GM12875 (cell line): ENCODE measurements around the gene CLEC16A.
A peak's percentile ranks its signal among the peaks of the same experiment; 100 is the strongest.
"Not testable (repeated sequence)": the region's sequence is repeated elsewhere in the genome, so short reads cannot be mapped to it uniquely, and the experiment has no call there.

Source experiments
- H3K4me3 ChIP-seq: one replicate; pipeline ENCODE4 v1.5.1; 2011; ENCODE audit warnings: low read depth, low read length, control low read depth
- CTCF ChIP-seq: IDR thresholded peaks from 2 replicates; pipeline ENCODE4 v1.5.1; 2011; ENCODE audit warnings: low read depth, mild to moderate bottlenecking, control low read depth, inconsistent platforms, low read length, moderate library complexity, borderline replicate concordance; ENCODE audit not compliant: insufficient read depth

Gene CLEC16A

DNA sequence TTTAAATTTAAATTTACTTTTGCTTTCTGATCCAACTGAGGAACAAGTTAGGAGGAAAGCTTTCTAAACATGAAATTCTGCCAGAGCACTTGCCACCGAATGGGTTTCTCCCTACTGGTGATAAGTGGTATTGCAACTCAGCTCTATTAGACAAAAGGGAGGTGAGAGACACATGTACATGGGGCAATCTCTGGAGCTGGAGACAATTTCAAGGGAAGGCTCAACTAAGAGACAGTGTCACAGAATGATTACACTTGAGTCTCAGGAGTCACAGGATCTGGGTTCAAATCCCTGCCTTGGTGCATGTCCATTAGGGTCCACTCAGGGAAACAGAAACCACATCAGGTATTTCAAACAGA, 274.2 kb downstream of the CLEC16A start:
- no peak overlapping the region for H3K4me3 ChIP-seq

GRCh38 chr16:11219178-11219577, 274.8 kb downstream of the CLEC16A start:
- TF ChIP-seq CTCF = no peak
- no peak overlapping the region for H3K4me3 ChIP-seq

More for the DNA sequence above, 274.2 kb downstream of the CLEC16A start:
- TF ChIP-seq CTCF = peak; percentile 62; the same call in 1 of the 2 replicates

DNA sequence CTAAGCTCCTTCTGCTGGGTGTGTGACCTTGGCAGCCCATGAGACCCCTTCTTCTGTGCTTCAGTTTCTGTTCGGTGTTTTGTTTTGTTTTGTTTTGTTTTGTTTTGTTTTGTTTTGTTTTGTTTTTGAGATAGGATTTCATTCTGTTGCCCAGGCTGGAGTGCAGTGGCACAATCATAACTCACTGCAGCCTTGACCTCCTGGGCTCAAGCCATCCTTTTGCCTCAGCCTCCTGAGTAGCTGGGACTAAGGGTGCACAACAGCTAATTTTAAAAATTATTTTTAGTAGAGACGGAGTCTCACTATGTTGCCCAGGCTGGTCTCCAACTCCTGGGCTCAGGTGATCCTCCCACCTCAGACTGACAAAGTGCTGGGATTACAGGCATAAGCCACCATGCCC, 276.1 kb downstream of the CLEC16A start:
- H3K4me3 ChIP-seq = not testable (repeated sequence)

- TF ChIP-seq CTCF = no peak
- H3K4me3 ChIP-seq = no peak overlapping the region
These were observed 279.9 kb downstream of the CLEC16A start for GRCh38 chr16:11224096-11224893.

DNA sequence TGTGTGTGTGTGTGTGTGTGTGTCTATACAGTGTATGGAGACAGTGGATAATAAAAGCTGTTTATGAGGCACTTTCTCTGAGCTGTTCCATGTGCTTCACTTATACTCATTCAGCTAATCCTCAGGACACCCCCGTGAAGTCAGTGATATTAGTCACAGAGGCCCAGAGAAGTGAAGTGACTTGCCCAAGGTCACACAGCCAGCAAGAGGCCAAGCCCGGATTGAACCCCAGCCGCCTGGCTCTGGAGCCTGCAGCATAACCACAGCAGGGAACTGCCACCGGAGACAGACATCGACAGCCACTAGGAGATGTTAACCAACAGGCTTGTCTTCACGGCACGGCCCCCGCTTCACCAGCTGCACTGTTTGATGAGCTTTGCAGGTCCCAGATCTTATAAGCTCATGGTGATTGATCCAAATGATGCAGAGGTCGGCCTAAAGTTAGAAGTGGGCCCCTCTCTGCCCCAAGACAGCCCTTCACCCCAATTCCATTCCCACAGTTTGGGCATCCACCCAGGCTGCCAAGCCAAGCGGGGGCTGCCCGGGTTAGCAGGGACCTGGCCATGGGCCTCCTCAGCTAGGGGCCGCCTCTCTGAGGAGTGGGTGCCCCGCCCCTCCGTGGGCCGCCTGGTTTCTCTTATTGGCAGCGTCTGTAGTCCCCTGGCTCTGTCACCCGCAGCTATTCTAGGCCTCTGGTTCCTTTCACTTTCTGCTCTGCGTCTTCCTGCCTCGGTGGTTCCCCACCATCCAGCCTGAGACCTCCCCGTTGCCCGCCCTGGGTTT, 280.7 kb downstream of the CLEC16A start:
- peak overlapping the region; percentile 3 for H3K4me3 ChIP-seq

GRCh38 chr16:11225677-11226549, 281.5 kb downstream of the CLEC16A start:
- no peak overlapping the region for H3K4me3 ChIP-seq
- no peak for TF ChIP-seq CTCF

More for the DNA sequence above, 280.7 kb downstream of the CLEC16A start:
- no peak for TF ChIP-seq CTCF

- TF ChIP-seq CTCF = no peak
- no peak overlapping the region for H3K4me3 ChIP-seq
These were observed 285.1 kb downstream of the CLEC16A start for GRCh38 chr16:11229432-11229831.
